Type B pancreatic cell (in vitro differentiated cells): Measurements from ENCODE around the gene RIOK2. TPM values are rescaled to one million over a fixed set of nuclear protein-coding genes. Genes with fewer than 3 reads are reported as not detected.

Experiments
- DNase-seq: peaks from one replicate; pipeline ENCODE4 v3.0.0; 2021; ENCODE audit warnings: mixed read lengths; ENCODE audit not compliant: unreplicated experiment; ENCODE audit errors: extremely low spot score
- H3K27ac Mint-ChIP-seq: 2 replicates; pipeline ENCODE4 v1.8.0; 2021; ENCODE audit warnings: mild to moderate bottlenecking, mixed read lengths
- H3K27me3 Mint-ChIP-seq: 2 replicates; pipeline ENCODE4 v1.8.0; 2021; ENCODE audit warnings: mixed read lengths
- H3K36me3 Mint-ChIP-seq: 2 replicates; pipeline ENCODE4 v1.8.0; 2021; ENCODE audit warnings: mixed read lengths
- H3K4me1 Mint-ChIP-seq: one replicate; pipeline ENCODE4 v1.8.0; 2021; ENCODE audit warnings: mixed read lengths; ENCODE audit not compliant: unreplicated experiment
- H3K4me3 Mint-ChIP-seq: 2 replicates; pipeline ENCODE4 v1.8.0; 2021; ENCODE audit warnings: mild to moderate bottlenecking, mixed read lengths
- H3K9me3 Mint-ChIP-seq: 2 replicates; pipeline ENCODE4 v1.8.0; 2021; ENCODE audit warnings: mixed read lengths
- CTCF ChIP-seq: fragments of 200-600 bp; sonication (generic); conservative IDR thresholded peaks from 2 replicates; pipeline ENCODE4 v1.5.0; 2021; ENCODE audit warnings: antibody characterized with exemption, mild to moderate bottlenecking
- total RNA-seq: library from RNA; stranded (reverse); gene quantifications from 2 replicates; pipeline ENCODE4 v1.2.1, GENCODE V29; 2021; ENCODE audit warnings: low replicate concordance

The RIOK2 gene
- total RNA-seq, 1 donor from 2014 or later = 35.1 TPM

GRCh38 chr5:97118261-97119006 is 64.6 kb downstream of the RIOK2 start:
- H3K27me3 Mint-ChIP-seq = peaks cover 8% of the 10 kb centered on the region
- no peak for DNase-seq
- H3K36me3 Mint-ChIP-seq = no peaks in the 10 kb centered on the region
- H3K4me1 Mint-ChIP-seq = peaks cover 39% of the 10 kb centered on the region
- peaks cover 6% of the 10 kb centered on the region for H3K9me3 Mint-ChIP-seq
- H3K4me3 Mint-ChIP-seq = no peak overlapping the region
- no peak overlapping the region for H3K27ac Mint-ChIP-seq
- no peak for TF ChIP-seq CTCF

- Mint-ChIP-seq H3K27ac (peak overlapping the region; percentile 16), H3K27me3 (no peaks in the 10 kb centered on the region), H3K9me3 (peaks cover 5% of the 10 kb centered on the region), H3K36me3 (peaks cover 4% of the 10 kb centered on the region), H3K4me3 (peak overlapping the region; percentile 28), H3K4me1 (peaks cover 60% of the 10 kb centered on the region)
- no peak for TF ChIP-seq CTCF
- DNase-seq = no peak
Observed at GRCh38 chr5:97115932-97116331, 67.1 kb downstream of the RIOK2 start.

GRCh38 chr5:97112230-97112629 is 70.8 kb downstream of the RIOK2 start:
- DNase-seq = no peak
- Mint-ChIP-seq H3K9me3 (peaks cover 5% of the 10 kb centered on the region), H3K27ac (peak overlapping the region; percentile 18), H3K4me1 (peaks cover 58% of the 10 kb centered on the region), H3K27me3 (no peaks in the 10 kb centered on the region), H3K36me3 (peaks cover 8% of the 10 kb centered on the region), H3K4me3 (no peak overlapping the region)
- no peak for TF ChIP-seq CTCF

- Mint-ChIP-seq H3K27ac (no peak overlapping the region), H3K36me3 (peaks cover 11% of the 10 kb centered on the region), H3K27me3 (no peaks in the 10 kb centered on the region), H3K9me3 (peaks cover 5% of the 10 kb centered on the region), H3K4me3 (peak overlapping the region; percentile 1), H3K4me1 (peaks cover 53% of the 10 kb centered on the region)
- DNase-seq = no peak
- no peak for TF ChIP-seq CTCF
Observed at GRCh38 chr5:97111616-97112015, 71.4 kb downstream of the RIOK2 start.

- peaks cover 47% of the 10 kb centered on the region for H3K4me1 Mint-ChIP-seq
- peaks cover 11% of the 10 kb centered on the region for H3K36me3 Mint-ChIP-seq
- H3K27me3 Mint-ChIP-seq = no peaks in the 10 kb centered on the region
- no peak for DNase-seq
- TF ChIP-seq CTCF = no peak
- peaks cover 5% of the 10 kb centered on the region for H3K9me3 Mint-ChIP-seq
- no peak overlapping the region for H3K27ac Mint-ChIP-seq
- H3K4me3 Mint-ChIP-seq = no peak overlapping the region
Observed at GRCh38 chr5:97111004-97111403, 72.0 kb downstream of the RIOK2 start.

Other genes with a start within 250 kb of the RIOK2 start
- gene LNPEP, start 247.2 kb downstream of the RIOK2 start, total RNA-seq = 20.9 and 38.1 TPM in 2 replicates
- gene LIX1, start 40.6 kb downstream of the RIOK2 start, total RNA-seq = 2.9 and 27.4 TPM in 2 replicates